Hepatocyte (in vitro differentiated cells): ENCODE measurements around the gene LDLRAD2. TPM values are rescaled to one million over a fixed set of nuclear protein-coding genes. Genes with fewer than 3 reads are reported as not detected.

Experiments used
- DNase-seq: peaks from one replicate; pipeline ENCODE4 v3.0.0-alpha.2; 2016; ENCODE audit warnings: low spot score
- H2AFZ ChIP-seq: fragments of 200-600 bp; sonication (generic); 2 replicates; pipeline ENCODE4 v1.6.0; 2016; ENCODE audit warnings: antibody characterized with exemption, mild to moderate bottlenecking
- H3K27ac ChIP-seq: fragments of 200-600 bp; sonication (generic); 2 replicates; pipeline ENCODE4 v1.5.1; 2016; ENCODE audit warnings: mild to moderate bottlenecking
- H3K27me3 ChIP-seq: fragments of 200-600 bp; sonication (generic); 2 replicates; pipeline ENCODE4 v1.6.1; 2016
- H3K36me3 ChIP-seq: fragments of 200-600 bp; sonication (generic); replicated peaks from 2 replicates; pipeline ENCODE4 v1.5.1; 2016; ENCODE audit warnings: low read depth; ENCODE audit not compliant: insufficient read depth
- H3K4me1 ChIP-seq: fragments of 200-600 bp; sonication (generic); 2 replicates; pipeline ENCODE4 v1.5.1; 2016; ENCODE audit warnings: mild to moderate bottlenecking, moderate library complexity; ENCODE audit not compliant: insufficient read depth
- H3K4me2 ChIP-seq: fragments of 200-600 bp; sonication (generic); 2 replicates; pipeline ENCODE4 v1.6.0; 2016
- H3K4me3 ChIP-seq: fragments of 200-600 bp; sonication (generic); 2 replicates; pipeline ENCODE4 v1.5.1; 2016; ENCODE audit warnings: mild to moderate bottlenecking
- H3K79me2 ChIP-seq: fragments of 200-600 bp; sonication (generic); 2 replicates; pipeline ENCODE4 v1.6.0; 2017; ENCODE audit warnings: mild to moderate bottlenecking
- H3K9me2 ChIP-seq: fragments of 200-600 bp; sonication (generic); replicated peaks from 2 replicates; pipeline ENCODE4 v1.6.0; 2017; ENCODE audit warnings: mild to moderate bottlenecking; ENCODE audit not compliant: insufficient read depth
- H3K9me3 ChIP-seq: fragments of 200-600 bp; sonication (generic); 2 replicates; pipeline ENCODE4 v1.5.1; 2016; ENCODE audit warnings: low read depth, mild to moderate bottlenecking
- H4K20me1 ChIP-seq: fragments of 200-600 bp; sonication (generic); 2 replicates; pipeline ENCODE4 v1.6.0; 2016; ENCODE audit warnings: mild to moderate bottlenecking; ENCODE audit not compliant: insufficient read depth, poor library complexity, severe bottlenecking
- EZH2 ChIP-seq: fragments of 200-600 bp; sonication (generic); IDR thresholded peaks from 2 replicates; pipeline ENCODE4 v1.6.1; 2016; ENCODE audit warnings: antibody characterized with exemption, mild to moderate bottlenecking, borderline replicate concordance
- EZH2phosphoT487 ChIP-seq: fragments of 200-600 bp; sonication (generic); IDR thresholded peaks from one replicate; pipeline ENCODE4 v1.6.1; 2018; ENCODE audit warnings: antibody characterized with exemption, mild to moderate bottlenecking, low read depth, moderate library complexity; ENCODE audit not compliant: unreplicated experiment, severe bottlenecking
- WGBS: methylation state at CpG from one replicate; pipeline ENCODE4 v1.1.6; 2016; ENCODE audit warnings: low lambda C conversion rate; ENCODE audit errors: missing lambda C conversion rate; 5-methylcytosine and 5-hydroxymethylcytosine counted together
- polyA plus RNA-seq: library from polyadenylated mRNA; unstranded; fragments of >200 nt; fragmentation: Nextera tagmentation; extraction: Ambion mirVana; gene quantifications from 2 replicates; pipeline ENCODE4 v1.2.1, GENCODE V29; 2016
- total RNA-seq: library from RNA; depleted of rRNA; stranded (reverse); fragments of >200 nt; gene quantifications from 2 replicates; pipeline ENCODE4 v1.2.3, GENCODE V29; 2014
- TF ChIP-seq, protein P1 (sequence below): fragments of 200-600 bp; sonication (generic); IDR thresholded peaks from 2 replicates; pipeline ENCODE4 v1.5.1; 2016; ENCODE audit warnings: antibody characterized with exemption, mild to moderate bottlenecking; ENCODE audit not compliant: poor library complexity

The LDLRAD2 gene
- total and polyA plus RNA-seq, 2 experiments from 2014 or later: 0.10 to 8.2 TPM

DNA sequence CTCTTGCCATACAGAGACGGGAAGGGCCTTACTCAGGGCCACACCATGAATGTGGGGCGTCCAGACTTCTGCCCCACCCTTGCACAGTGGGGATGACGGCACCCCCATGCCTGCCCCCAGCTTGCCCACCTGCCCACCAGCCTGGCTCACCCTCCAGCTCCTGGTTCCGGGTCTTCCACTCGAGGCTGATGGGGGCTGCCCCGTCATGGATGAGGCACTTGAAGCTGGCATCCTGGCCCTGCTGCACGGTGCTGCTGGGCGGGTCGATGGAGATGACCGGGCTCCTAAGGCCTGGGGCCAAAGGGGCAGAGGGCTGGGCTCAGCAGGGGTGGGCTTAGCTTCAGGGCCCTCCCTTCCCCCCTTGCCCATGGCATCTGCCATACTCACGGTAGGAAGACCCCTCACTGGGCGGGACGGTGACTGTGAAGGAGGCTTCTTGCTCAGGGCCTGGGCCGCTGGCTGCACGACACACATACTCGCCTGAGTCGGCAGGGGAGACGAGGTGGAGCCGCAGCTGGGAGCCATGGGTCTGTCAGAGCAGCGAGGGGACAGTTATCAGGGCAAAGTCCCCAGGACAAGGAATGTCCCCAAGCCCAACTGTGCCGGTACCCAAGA lies 29.9 kb downstream of the LDLRAD2 start:
- H2AFZ ChIP-seq: no peak overlapping the region
- H3K4me1 ChIP-seq: no peaks in the 10 kb centered on the region
- no peak overlapping the region for H3K4me2 ChIP-seq
- no peak overlapping the region for H3K4me3 ChIP-seq
- H3K9me2 ChIP-seq: no peaks in the 10 kb centered on the region
- H4K20me1 ChIP-seq: no peaks in the 10 kb centered on the region
- no peak for DNase-seq
- no peaks in the 10 kb centered on the region for H3K36me3 ChIP-seq
- no peaks in the 10 kb centered on the region for H3K79me2 ChIP-seq
- no peaks in the 10 kb centered on the region for H3K9me3 ChIP-seq
- TF ChIP-seq, protein P1, sequence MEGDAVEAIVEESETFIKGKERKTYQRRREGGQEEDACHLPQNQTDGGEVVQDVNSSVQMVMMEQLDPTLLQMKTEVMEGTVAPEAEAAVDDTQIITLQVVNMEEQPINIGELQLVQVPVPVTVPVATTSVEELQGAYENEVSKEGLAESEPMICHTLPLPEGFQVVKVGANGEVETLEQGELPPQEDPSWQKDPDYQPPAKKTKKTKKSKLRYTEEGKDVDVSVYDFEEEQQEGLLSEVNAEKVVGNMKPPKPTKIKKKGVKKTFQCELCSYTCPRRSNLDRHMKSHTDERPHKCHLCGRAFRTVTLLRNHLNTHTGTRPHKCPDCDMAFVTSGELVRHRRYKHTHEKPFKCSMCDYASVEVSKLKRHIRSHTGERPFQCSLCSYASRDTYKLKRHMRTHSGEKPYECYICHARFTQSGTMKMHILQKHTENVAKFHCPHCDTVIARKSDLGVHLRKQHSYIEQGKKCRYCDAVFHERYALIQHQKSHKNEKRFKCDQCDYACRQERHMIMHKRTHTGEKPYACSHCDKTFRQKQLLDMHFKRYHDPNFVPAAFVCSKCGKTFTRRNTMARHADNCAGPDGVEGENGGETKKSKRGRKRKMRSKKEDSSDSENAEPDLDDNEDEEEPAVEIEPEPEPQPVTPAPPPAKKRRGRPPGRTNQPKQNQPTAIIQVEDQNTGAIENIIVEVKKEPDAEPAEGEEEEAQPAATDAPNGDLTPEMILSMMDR: no peak
- TF ChIP-seq EZH2 (no peak), EZH2phosphoT487 (no peak)
- WGBS: 95% methylated on average over 20 of the region's 21 CpGs
- H3K27me3 ChIP-seq: no peaks in the 10 kb centered on the region
- H3K27ac ChIP-seq: no peak overlapping the region

DNA sequence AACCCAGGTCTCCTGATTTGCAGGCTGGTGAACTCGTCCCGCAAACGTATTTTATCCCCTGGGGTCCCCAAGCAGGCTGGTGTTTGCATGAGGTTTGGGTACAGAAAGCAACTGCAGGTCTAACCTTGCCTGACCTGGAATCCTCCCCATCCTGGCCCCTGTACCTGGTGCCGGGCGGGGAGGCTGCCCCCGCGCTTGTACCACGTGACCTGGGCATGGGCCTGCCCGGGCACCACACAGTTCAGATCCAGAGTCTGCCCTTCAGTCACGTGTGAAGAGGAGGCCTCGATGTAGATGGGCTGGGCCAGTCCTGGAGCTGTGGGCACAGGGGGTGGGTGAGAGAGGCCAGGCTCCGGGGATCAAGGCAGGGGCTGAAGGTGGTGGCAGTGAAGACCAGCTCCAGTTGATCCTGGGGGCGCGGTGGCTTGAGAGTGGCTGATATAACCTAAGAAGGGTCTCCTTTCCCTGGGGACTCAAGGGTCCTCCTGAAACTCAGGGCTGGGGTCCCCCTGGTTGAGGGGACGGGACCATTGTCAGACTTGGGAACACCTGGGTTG lies 30.6 kb downstream of the LDLRAD2 start:
- H3K9me3 ChIP-seq: no peaks in the 10 kb centered on the region
- no peak overlapping the region for H3K27ac ChIP-seq
- no peak for TF ChIP-seq EZH2phosphoT487
- TF ChIP-seq, protein P1: no peak
- no peak for TF ChIP-seq EZH2
- WGBS: 97% methylated on average over 15 of the region's 15 CpGs
- no peak overlapping the region for H2AFZ ChIP-seq
- H3K4me3 ChIP-seq: no peak overlapping the region
- DNase-seq: no peak
- H3K4me1 ChIP-seq: no peaks in the 10 kb centered on the region
- H3K79me2 ChIP-seq: no peaks in the 10 kb centered on the region
- H3K36me3 ChIP-seq: no peaks in the 10 kb centered on the region
- H3K27me3 ChIP-seq: no peaks in the 10 kb centered on the region
- H4K20me1 ChIP-seq: no peaks in the 10 kb centered on the region
- no peaks in the 10 kb centered on the region for H3K9me2 ChIP-seq
- H3K4me2 ChIP-seq: no peak overlapping the region

DNA sequence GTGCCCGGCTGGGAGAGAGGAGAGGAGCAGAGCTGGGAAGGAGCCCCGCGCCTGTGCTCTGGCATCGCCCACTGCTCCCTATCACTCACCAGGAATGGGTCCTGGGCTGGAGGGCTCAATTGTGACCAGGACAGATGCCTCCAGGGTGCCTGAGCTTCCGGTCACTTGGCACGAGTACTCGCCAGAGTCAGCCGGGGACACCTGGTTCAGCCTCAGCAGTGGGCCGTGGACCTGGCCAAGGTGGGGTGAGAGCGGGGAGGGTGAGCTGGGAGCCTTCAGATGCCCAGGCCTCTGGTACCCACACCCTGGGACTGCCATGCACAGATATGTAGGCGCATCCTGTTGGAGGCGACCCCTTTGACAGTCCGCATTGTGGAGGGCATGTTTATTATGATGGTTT lies 31.1 kb downstream of the LDLRAD2 start:
- Histone ChIP-seq H3K4me2 (no peak overlapping the region), H3K27ac (no peak overlapping the region), H3K27me3 (no peaks in the 10 kb centered on the region), H3K79me2 (no peaks in the 10 kb centered on the region), H2AFZ (no peak overlapping the region), H3K36me3 (no peaks in the 10 kb centered on the region), H4K20me1 (no peaks in the 10 kb centered on the region), H3K4me1 (no peaks in the 10 kb centered on the region), H3K4me3 (no peak overlapping the region), H3K9me2 (no peaks in the 10 kb centered on the region), H3K9me3 (no peaks in the 10 kb centered on the region)
- TF ChIP-seq EZH2 (no peak), EZH2phosphoT487 (no peak)
- TF ChIP-seq, protein P1: no peak
- WGBS: 97% methylated on average over 13 of the region's 13 CpGs
- DNase-seq: no peak
